K562 (cell line): Measurements from ENCODE around the gene ADK.

Experiments used
- BHLHE40 ChIP-seq: IDR thresholded peaks from 2 replicates; pipeline ENCODE4 v1.6.1; 2011; ENCODE audit warnings: low read length, improper control_type of control experiment
- EP300 ChIP-seq: IDR thresholded peaks from 2 replicates; pipeline ENCODE4 v1.6.1; 2012; ENCODE audit warnings: low read length, improper control_type of control experiment

- no peak for TF ChIP-seq EP300
- TF ChIP-seq BHLHE40: no peak
Observed at GRCh38 chr10:74306227-74306982, 155.4 kb downstream of the ADK start.
